PC-3 (cell line): ENCODE measurements around the gene FCSK. TPM values are rescaled to one million over a fixed set of nuclear protein-coding genes. Genes with fewer than 3 reads are reported as not detected.

ENCODE experiments used
- ATAC-seq: fragments of 200-7000 bp; cut with Tn5 transposase; 2 replicates; pipeline ENCODE4 v1.9.1; 2020; ENCODE audit warnings: mild to moderate bottlenecking, moderate library complexity
- BruUV-seq: library from RNA; stranded (reverse); fragments of 400-500 nt; replicated peaks from 2 replicates; lab custom pipeline; 2021; lab: Mats Ljungman, UMichigan
- CTCF ChIA-PET: fragments of 300-600 bp; sonication (Branson Sonifier 250); formaldehyde crosslinking; loops from one replicate; lab custom pipeline; 2022; ENCODE audit warnings: antibody characterized with exemption; lab: Charles Lee
- POLR2A ChIA-PET: fragments of 300-600 bp; sonication (Branson Sonifier 250); formaldehyde crosslinking; loops from one replicate; lab custom pipeline; 2022; ENCODE audit warnings: antibody characterized with exemption; ENCODE audit not compliant: unreplicated experiment; lab: Charles Lee
- DNase-seq: peaks from one replicate; pipeline ENCODE4 v3.0.0-alpha.2; 2015
- H2AFZ ChIP-seq: fragments of 300-600 bp; sonication (generic); 2 replicates; pipeline ENCODE4 v1.6.0; 2016; ENCODE audit warnings: antibody characterized with exemption, low read length
- H3F3A ChIP-seq: fragments of 300-600 bp; sonication (generic); one replicate; pipeline ENCODE4 v1.6.0; 2017; ENCODE audit warnings: antibody characterized with exemption, low read length, control low read depth, mild to moderate bottlenecking; ENCODE audit not compliant: unreplicated experiment
- H3K27ac ChIP-seq: fragments of 300-600 bp; sonication (generic); 2 replicates; pipeline ENCODE4 v1.5.1; 2016; ENCODE audit warnings: mild to moderate bottlenecking, low read length
- H3K27me3 ChIP-seq: fragments of 300-600 bp; sonication (generic); 2 replicates; pipeline ENCODE4 v1.6.1; 2016; ENCODE audit warnings: low read length, mixed read lengths
- H3K36me3 ChIP-seq: fragments of 300-600 bp; sonication (generic); 2 replicates; pipeline ENCODE4 v1.6.1; 2016; ENCODE audit warnings: low read depth, mixed run types, low read length, mixed read lengths
- H3K4me1 ChIP-seq: fragments of 300-600 bp; sonication (generic); 2 replicates; pipeline ENCODE4 v1.5.1; 2016; ENCODE audit warnings: low read length; ENCODE audit not compliant: insufficient read depth
- H3K4me2 ChIP-seq: fragments of 300-600 bp; sonication (generic); 2 replicates; pipeline ENCODE4 v1.6.0; 2016; ENCODE audit warnings: low read length
- H3K4me3 ChIP-seq: fragments of 300-600 bp; sonication (generic); 2 replicates; pipeline ENCODE4 v1.5.1; 2016; ENCODE audit warnings: mild to moderate bottlenecking, low read length, mixed read lengths
- H3K79me2 ChIP-seq: fragments of 300-600 bp; sonication (generic); 2 replicates; pipeline ENCODE4 v1.6.1; 2017; ENCODE audit warnings: low read length, mixed read lengths
- H3K9ac ChIP-seq: fragments of 300-600 bp; sonication (generic); 2 replicates; pipeline ENCODE4 v1.6.0; 2016; ENCODE audit warnings: mild to moderate bottlenecking, low read length
- H3K9me2 ChIP-seq: fragments of 300-600 bp; sonication (generic); replicated peaks from 2 replicates; pipeline ENCODE4 v1.6.1; 2016; ENCODE audit warnings: mixed run types, low read length, mixed read lengths
- H3K9me3 ChIP-seq: fragments of 300-600 bp; sonication (generic); 2 replicates; pipeline ENCODE4 v1.6.1; 2016; ENCODE audit warnings: low read length, mixed read lengths
- H4K20me1 ChIP-seq: fragments of 300-600 bp; sonication (generic); 2 replicates; pipeline ENCODE4 v1.6.1; 2016; ENCODE audit warnings: low read length, mixed read lengths
- EZH2 ChIP-seq: fragments of 300-600 bp; sonication (generic); IDR thresholded peaks from one replicate; pipeline ENCODE4 v1.6.1; 2017; ENCODE audit warnings: antibody characterized with exemption, mild to moderate bottlenecking, low read length; ENCODE audit not compliant: unreplicated experiment
- EZH2phosphoT487 ChIP-seq: fragments of 300-600 bp; sonication (generic); IDR thresholded peaks from 2 replicates; pipeline ENCODE4 v1.6.1; 2018; ENCODE audit warnings: mild to moderate bottlenecking, antibody characterized with exemption, low read length, borderline replicate concordance
- intact Hi-C: fragments of 100-400 bp; cut with micrococcal nuclease; formaldehyde crosslinking; loops from 2 replicates; pipeline ENCODE4 v1.9.0; 2023
- total RNA-seq: library from RNA; depleted of rRNA; stranded (reverse); fragments of >200 nt; gene quantifications from 2 replicates; pipeline ENCODE4 v1.2.3, GENCODE V29; 2014
- TF ChIP-seq, protein P1 (sequence below): fragments of 300-600 bp; sonication (generic); conservative IDR thresholded peaks from 2 replicates; pipeline ENCODE4 v1.5.1; 2017; ENCODE audit warnings: antibody characterized with exemption, low read depth, mild to moderate bottlenecking, low read length

Gene FCSK
- total RNA-seq, 1 experiment from 2014 or later = 11.7 TPM

- Histone ChIP-seq H3K9me3 (no peaks in the 10 kb centered on the region), H3K4me1 (peaks cover 6% of the 10 kb centered on the region), H2AFZ (no peak overlapping the region), H3K4me2 (no peak overlapping the region), H3K4me3 (no peak overlapping the region), H3K27me3 (no peaks in the 10 kb centered on the region), H3K79me2 (no peaks in the 10 kb centered on the region), H4K20me1 (no peaks in the 10 kb centered on the region), H3K9ac (no peak overlapping the region), H3K9me2 (no peaks in the 10 kb centered on the region), H3K36me3 (no peaks in the 10 kb centered on the region), H3F3A (no peaks in the 10 kb centered on the region), H3K27ac (no peak overlapping the region)
- DNase-seq = no peak
- ChIA-PET CTCF (no interaction called here), POLR2A (no interaction called here)
- no peak for ATAC-seq
- BruUV-seq = no TSS peak
- TF ChIP-seq EZH2phosphoT487 (no peak), EZH2 (no peak)
- TF ChIP-seq, protein P1, sequence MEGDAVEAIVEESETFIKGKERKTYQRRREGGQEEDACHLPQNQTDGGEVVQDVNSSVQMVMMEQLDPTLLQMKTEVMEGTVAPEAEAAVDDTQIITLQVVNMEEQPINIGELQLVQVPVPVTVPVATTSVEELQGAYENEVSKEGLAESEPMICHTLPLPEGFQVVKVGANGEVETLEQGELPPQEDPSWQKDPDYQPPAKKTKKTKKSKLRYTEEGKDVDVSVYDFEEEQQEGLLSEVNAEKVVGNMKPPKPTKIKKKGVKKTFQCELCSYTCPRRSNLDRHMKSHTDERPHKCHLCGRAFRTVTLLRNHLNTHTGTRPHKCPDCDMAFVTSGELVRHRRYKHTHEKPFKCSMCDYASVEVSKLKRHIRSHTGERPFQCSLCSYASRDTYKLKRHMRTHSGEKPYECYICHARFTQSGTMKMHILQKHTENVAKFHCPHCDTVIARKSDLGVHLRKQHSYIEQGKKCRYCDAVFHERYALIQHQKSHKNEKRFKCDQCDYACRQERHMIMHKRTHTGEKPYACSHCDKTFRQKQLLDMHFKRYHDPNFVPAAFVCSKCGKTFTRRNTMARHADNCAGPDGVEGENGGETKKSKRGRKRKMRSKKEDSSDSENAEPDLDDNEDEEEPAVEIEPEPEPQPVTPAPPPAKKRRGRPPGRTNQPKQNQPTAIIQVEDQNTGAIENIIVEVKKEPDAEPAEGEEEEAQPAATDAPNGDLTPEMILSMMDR = no peak
- intact Hi-C loops = no loop called here
Observed at GRCh38 chr16:70457446-70458166, 3.2 kb downstream of the FCSK start.

DNA sequence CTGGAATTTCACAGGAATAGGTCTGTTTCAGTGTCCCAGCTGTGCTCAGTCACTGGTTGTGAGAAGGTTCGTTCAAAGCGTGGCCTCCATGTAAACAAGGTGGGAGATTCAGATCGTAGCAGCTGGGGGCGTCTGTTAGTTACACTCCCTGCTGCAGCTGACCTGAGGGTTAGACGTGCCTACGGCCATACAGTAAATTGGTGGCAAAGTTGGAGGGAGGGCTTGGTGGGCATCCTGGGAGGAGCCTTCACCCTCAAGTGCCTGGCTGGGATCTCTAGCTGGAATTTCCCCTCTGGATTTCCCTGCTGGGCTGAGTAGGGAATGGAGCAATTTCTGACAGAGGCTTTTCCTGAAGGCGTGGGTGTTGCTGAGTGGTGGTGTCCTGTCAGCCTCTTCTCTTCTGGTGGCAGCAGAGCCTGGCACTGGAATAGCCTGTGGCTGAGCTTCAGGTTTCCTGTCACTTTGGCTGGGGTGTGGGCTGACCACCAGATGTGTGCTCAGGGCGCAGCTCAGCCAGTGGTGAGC is 6.4 kb downstream of the FCSK start:
- Histone ChIP-seq H3K27me3 (no peaks in the 10 kb centered on the region), H3K27ac (no peak overlapping the region), H3K4me3 (no peak overlapping the region), H3K36me3 (no peaks in the 10 kb centered on the region), H4K20me1 (no peaks in the 10 kb centered on the region), H3K9me3 (no peaks in the 10 kb centered on the region), H3K9me2 (no peaks in the 10 kb centered on the region), H3F3A (no peaks in the 10 kb centered on the region), H2AFZ (no peak overlapping the region), H3K4me2 (no peak overlapping the region), H3K9ac (no peak overlapping the region), H3K79me2 (no peaks in the 10 kb centered on the region), H3K4me1 (no peaks in the 10 kb centered on the region)
- ATAC-seq (no peak), DNase-seq (no peak)
- BruUV-seq = no TSS peak
- TF ChIP-seq EZH2phosphoT487 (no peak), EZH2 (no peak)
- TF ChIP-seq, protein P1 = no peak
- CTCF ChIA-PET = no interaction called here
- intact Hi-C loops = no loop called here
- POLR2A ChIA-PET = no interaction called here

DNA sequence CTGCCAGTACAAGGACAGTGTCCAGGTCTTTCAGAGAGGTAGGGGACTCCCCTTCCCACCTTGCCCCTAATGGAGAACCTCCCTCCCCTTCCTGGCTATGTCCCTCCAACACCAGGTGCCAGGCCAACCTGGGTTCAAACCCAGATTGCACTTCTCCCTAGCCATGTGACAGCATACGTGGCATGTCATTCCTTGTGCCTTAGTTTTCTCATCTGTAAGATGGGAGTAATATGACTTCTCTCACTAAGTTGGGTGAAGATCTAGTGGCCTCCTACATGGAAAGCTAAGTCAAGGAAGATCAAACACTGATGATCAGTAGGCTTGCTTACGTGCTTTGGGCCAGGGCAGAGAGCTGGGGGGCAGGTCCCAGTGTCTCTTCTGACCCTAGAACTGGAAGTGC is 8.8 kb downstream of the FCSK start:
- CTCF ChIA-PET = no interaction called here
- no TSS peak for BruUV-seq
- H3K27me3 ChIP-seq = no peaks in the 10 kb centered on the region

More for the DNA sequence above, 8.8 kb downstream of the FCSK start:
- DNase-seq = no peak
- no peaks in the 10 kb centered on the region for H3K36me3 ChIP-seq
- no peak for ATAC-seq
- H3K27ac ChIP-seq = no peak overlapping the region
- no peaks in the 10 kb centered on the region for H3K9me3 ChIP-seq
- no peak overlapping the region for H3K4me3 ChIP-seq
- H3F3A ChIP-seq = no peaks in the 10 kb centered on the region
- POLR2A ChIA-PET = no interaction called here
- TF ChIP-seq EZH2phosphoT487 = no peak
- TF ChIP-seq, protein P1 = no peak
- no peak for TF ChIP-seq EZH2
- H3K9me2 ChIP-seq = no peaks in the 10 kb centered on the region
- no peaks in the 10 kb centered on the region for H3K4me1 ChIP-seq
- no peak overlapping the region for H3K4me2 ChIP-seq
- intact Hi-C loops = no loop called here
- no peak overlapping the region for H2AFZ ChIP-seq
- H3K79me2 ChIP-seq = no peaks in the 10 kb centered on the region
- H4K20me1 ChIP-seq = no peaks in the 10 kb centered on the region
- no peak overlapping the region for H3K9ac ChIP-seq
